WTC11 (cell line): ENCODE results near the gene SLC30A5. TPM values are rescaled to one million over a fixed set of nuclear protein-coding genes. Genes with fewer than 3 reads are reported as not detected.

ENCODE experiments used
- ATAC-seq: fragments of 200-7000 bp; cut with Tn5 transposase; 2 replicates; pipeline ENCODE4 v1.10.0; 2021; ENCODE audit warnings: mild to moderate bottlenecking, moderate library complexity
- CTCF ChIA-PET: fragments of 300-600 bp; sonication (Branson Sonifier 250); formaldehyde crosslinking; loops from one replicate; lab custom pipeline; 2021; ENCODE audit warnings: antibody characterized with exemption; lab: Charles Lee
- POLR2A ChIA-PET: fragments of 350-600 bp; sonication (Branson Sonifier 250); formaldehyde crosslinking; loops from one replicate; lab custom pipeline; 2021; ENCODE audit warnings: antibody characterized with exemption; lab: Charles Lee
- DNase-seq: peaks from one replicate; pipeline ENCODE4 v3.0.0; 2021; ENCODE audit warnings: low spot score
- H3K27ac Mint-ChIP-seq: 2 replicates; pipeline ENCODE4 v1.8.0; 2021; ENCODE audit warnings: mixed read lengths
- H3K27me3 Mint-ChIP-seq: 2 replicates; pipeline ENCODE4 v1.8.0; 2021; ENCODE audit warnings: low read depth, mild to moderate bottlenecking, moderate library complexity, mixed read lengths
- H3K36me3 Mint-ChIP-seq: 2 replicates; pipeline ENCODE4 v1.8.0; 2021; ENCODE audit warnings: mixed read lengths
- H3K4me1 Mint-ChIP-seq: 2 replicates; pipeline ENCODE4 v1.8.0; 2022; ENCODE audit warnings: mixed read lengths
- H3K4me3 Mint-ChIP-seq: 2 replicates; pipeline ENCODE4 v1.8.0; 2021; ENCODE audit warnings: mild to moderate bottlenecking, moderate library complexity, mixed read lengths
- H3K9me3 Mint-ChIP-seq: 2 replicates; pipeline ENCODE4 v1.8.0; 2021; ENCODE audit warnings: mixed read lengths
- E2F5 ChIP-seq: sonication (generic); formaldehyde crosslinking; IDR thresholded peaks from 2 replicates; pipeline ENCODE4 v1.8.1; 2022; ENCODE audit warnings: mild to moderate bottlenecking, moderate library complexity, missing genetic modification reagents
- ELF4 ChIP-seq: sonication (generic); formaldehyde crosslinking; IDR thresholded peaks from 2 replicates; pipeline ENCODE4 v1.8.1; 2022; ENCODE audit warnings: low read depth, mild to moderate bottlenecking, moderate library complexity, missing genetic modification reagents
- FOXJ3 ChIP-seq: sonication (generic); formaldehyde crosslinking; IDR thresholded peaks from 2 replicates; pipeline ENCODE4 v1.9.0; 2021; ENCODE audit warnings: missing genetic modification reagents, mild to moderate bottlenecking, borderline replicate concordance
- FOXP1 ChIP-seq: sonication (generic); formaldehyde crosslinking; IDR thresholded peaks from 2 replicates; pipeline ENCODE4 v1.8.0; 2022; ENCODE audit warnings: missing genetic modification reagents, mild to moderate bottlenecking, moderate library complexity, borderline replicate concordance
- FOXP4 ChIP-seq: sonication (generic); formaldehyde crosslinking; IDR thresholded peaks from 2 replicates; pipeline ENCODE4 v1.8.0; 2022; ENCODE audit warnings: mild to moderate bottlenecking, missing genetic modification reagents
- GRHL2 ChIP-seq: fragments of 250-450 bp; sonication (Bioruptor Pico); IDR thresholded peaks from 2 replicates; pipeline ENCODE4 v1.8.0; 2022; ENCODE audit warnings: mild to moderate bottlenecking, moderate library complexity; ENCODE audit not compliant: insufficient replicate concordance, severe bottlenecking
- GTF2I ChIP-seq: fragments of 250-450 bp; sonication (Bioruptor Pico); conservative IDR thresholded peaks from 2 replicates; pipeline ENCODE4 v1.4.0; 2021; ENCODE audit warnings: mild to moderate bottlenecking
- HMGA2 ChIP-seq: fragments of 250-450 bp; sonication (Bioruptor Pico); IDR thresholded peaks from 2 replicates; pipeline ENCODE4 v1.4.0; 2021; ENCODE audit warnings: mild to moderate bottlenecking, moderate library complexity
- JAZF1 ChIP-seq: fragments of 250-450 bp; sonication (Bioruptor Pico); IDR thresholded peaks from 2 replicates; pipeline ENCODE4 v1.9.0; 2021; ENCODE audit warnings: moderate library complexity, mild to moderate bottlenecking, inconsistent platforms
- KAT7 ChIP-seq: sonication (generic); formaldehyde crosslinking; IDR thresholded peaks from 2 replicates; pipeline ENCODE4 v1.8.1; 2023; ENCODE audit warnings: missing genetic modification reagents, mild to moderate bottlenecking, borderline replicate concordance
- MAX ChIP-seq: sonication (generic); formaldehyde crosslinking; IDR thresholded peaks from 2 replicates; pipeline ENCODE4 v1.8.0; 2022; ENCODE audit warnings: mild to moderate bottlenecking, missing genetic modification reagents
- NFE2L1 ChIP-seq: sonication (generic); formaldehyde crosslinking; IDR thresholded peaks from 2 replicates; pipeline ENCODE4 v1.8.1; 2023; ENCODE audit warnings: missing genetic modification reagents
- NR3C1 ChIP-seq: sonication (generic); formaldehyde crosslinking; conservative IDR thresholded peaks from 2 replicates; pipeline ENCODE4 v1.8.1; 2023; ENCODE audit warnings: low read depth, mild to moderate bottlenecking, missing genetic modification reagents
- PRRX2 ChIP-seq: fragments of 250-450 bp; sonication (Bioruptor Pico); IDR thresholded peaks from 2 replicates; pipeline ENCODE4 v1.8.0; 2021; ENCODE audit warnings: mild to moderate bottlenecking
- RORB ChIP-seq: fragments of 250-450 bp; sonication (Bioruptor Pico); IDR thresholded peaks from 2 replicates; pipeline ENCODE4 v1.9.0; 2021; ENCODE audit warnings: mild to moderate bottlenecking
- SMAD4 ChIP-seq: sonication (generic); formaldehyde crosslinking; IDR thresholded peaks from 2 replicates; pipeline ENCODE4 v1.8.0; 2022; ENCODE audit warnings: mild to moderate bottlenecking, missing genetic modification reagents
- ZBTB21 ChIP-seq: sonication (generic); formaldehyde crosslinking; IDR thresholded peaks from 2 replicates; pipeline ENCODE4 v1.8.1; 2023; ENCODE audit warnings: mild to moderate bottlenecking, missing genetic modification reagents, borderline replicate concordance
- ZNF232 ChIP-seq: sonication (generic); formaldehyde crosslinking; IDR thresholded peaks from 2 replicates; pipeline ENCODE4 v1.8.0; 2022; ENCODE audit warnings: mild to moderate bottlenecking, missing genetic modification reagents
- ZNF263 ChIP-seq: sonication (generic); formaldehyde crosslinking; IDR thresholded peaks from 2 replicates; pipeline ENCODE4 v1.8.1; 2022; ENCODE audit warnings: low read depth, mild to moderate bottlenecking, moderate library complexity, missing genetic modification reagents
- ZNF416 ChIP-seq: fragments of 250-450 bp; sonication (Bioruptor Pico); IDR thresholded peaks from 2 replicates; pipeline ENCODE4 v1.9.0; 2021; ENCODE audit warnings: mild to moderate bottlenecking, inconsistent platforms
- ZNF671 ChIP-seq: fragments of 250-450 bp; sonication (Bioruptor Pico); IDR thresholded peaks from 2 replicates; pipeline ENCODE4 v1.8.0; 2021; ENCODE audit warnings: mild to moderate bottlenecking
- total RNA-seq: library from RNA; stranded (reverse); gene quantifications from 3 replicates; pipeline ENCODE4 v1.2.3, GENCODE V29; 2021
- TF ChIP-seq, protein P1 (sequence below): sonication (generic); formaldehyde crosslinking; IDR thresholded peaks from 2 replicates; pipeline ENCODE4 v1.8.1; 2022; ENCODE audit warnings: mild to moderate bottlenecking, missing genetic modification reagents, moderate library complexity, borderline replicate concordance
- TF ChIP-seq, protein P2 (sequence below): fragments of 250-450 bp; sonication (Bioruptor Pico); IDR thresholded peaks from 2 replicates; pipeline ENCODE4 v1.9.0; 2021; ENCODE audit warnings: mild to moderate bottlenecking, borderline replicate concordance
- TF ChIP-seq, protein P3 (sequence below): sonication (generic); formaldehyde crosslinking; IDR thresholded peaks from 2 replicates; pipeline ENCODE4 v1.8.0; 2023; ENCODE audit warnings: mild to moderate bottlenecking, missing genetic modification reagents

Gene SLC30A5
- total RNA-seq, 1 experiment from 2014 or later = 34.1 TPM

DNA sequence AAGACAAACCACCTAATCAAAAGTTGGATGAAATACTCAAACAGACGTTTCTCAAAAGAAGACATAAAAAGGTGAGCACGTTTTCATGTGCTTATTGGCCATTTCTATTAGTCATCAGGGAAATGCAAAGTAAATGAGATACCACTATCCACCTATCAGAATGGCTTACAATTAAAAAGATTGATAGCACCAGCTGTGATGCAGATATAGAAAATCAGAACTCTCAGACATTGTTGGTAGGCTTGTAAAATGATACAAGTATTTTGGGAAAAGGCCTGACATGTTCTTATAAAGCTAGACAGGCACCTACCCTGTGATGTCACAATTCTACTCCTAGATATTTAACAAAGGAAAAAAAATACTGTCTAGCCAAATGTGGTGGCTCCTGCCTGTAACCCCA, 44.0 kb upstream of the SLC30A5 start:
- H3K4me1 Mint-ChIP-seq = no peaks in the 10 kb centered on the region
- no peak for TF ChIP-seq ZNF263 (CRISPR knock-in tag)
- no peak for TF ChIP-seq PRRX2
- no peak for TF ChIP-seq ZNF671
- no peak for TF ChIP-seq GTF2I (CRISPR knock-in tag)
- TF ChIP-seq E2F5 (CRISPR knock-in tag) = no peak
- TF ChIP-seq FOXJ3 = no peak
- TF ChIP-seq HMGA2 (CRISPR knock-in tag) = no peak
- TF ChIP-seq GRHL2 (CRISPR knock-in tag) = no peak
- no peak for TF ChIP-seq SMAD4
- TF ChIP-seq, protein P1, sequence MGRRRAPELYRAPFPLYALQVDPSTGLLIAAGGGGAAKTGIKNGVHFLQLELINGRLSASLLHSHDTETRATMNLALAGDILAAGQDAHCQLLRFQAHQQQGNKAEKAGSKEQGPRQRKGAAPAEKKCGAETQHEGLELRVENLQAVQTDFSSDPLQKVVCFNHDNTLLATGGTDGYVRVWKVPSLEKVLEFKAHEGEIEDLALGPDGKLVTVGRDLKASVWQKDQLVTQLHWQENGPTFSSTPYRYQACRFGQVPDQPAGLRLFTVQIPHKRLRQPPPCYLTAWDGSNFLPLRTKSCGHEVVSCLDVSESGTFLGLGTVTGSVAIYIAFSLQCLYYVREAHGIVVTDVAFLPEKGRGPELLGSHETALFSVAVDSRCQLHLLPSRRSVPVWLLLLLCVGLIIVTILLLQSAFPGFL (CRISPR knock-in tag) = no peak
- no peak for TF ChIP-seq RORB (CRISPR knock-in tag)
- H3K36me3 Mint-ChIP-seq = no peaks in the 10 kb centered on the region
- ATAC-seq (no peak), DNase-seq (no peak)
- H3K27ac Mint-ChIP-seq = no peak overlapping the region
- POLR2A ChIA-PET = no interaction called here
- H3K4me3 Mint-ChIP-seq = no peak overlapping the region
- H3K27me3 Mint-ChIP-seq = no peaks in the 10 kb centered on the region
- CTCF ChIA-PET = interaction anchor here (1.3 to 1.8 kb wide), 2 partner anchors 26 to 44 kb away, joined by 4 to 6 read pairs; partner anchors contain the start of gene SLC30A5
- no peaks in the 10 kb centered on the region for H3K9me3 Mint-ChIP-seq

DNA sequence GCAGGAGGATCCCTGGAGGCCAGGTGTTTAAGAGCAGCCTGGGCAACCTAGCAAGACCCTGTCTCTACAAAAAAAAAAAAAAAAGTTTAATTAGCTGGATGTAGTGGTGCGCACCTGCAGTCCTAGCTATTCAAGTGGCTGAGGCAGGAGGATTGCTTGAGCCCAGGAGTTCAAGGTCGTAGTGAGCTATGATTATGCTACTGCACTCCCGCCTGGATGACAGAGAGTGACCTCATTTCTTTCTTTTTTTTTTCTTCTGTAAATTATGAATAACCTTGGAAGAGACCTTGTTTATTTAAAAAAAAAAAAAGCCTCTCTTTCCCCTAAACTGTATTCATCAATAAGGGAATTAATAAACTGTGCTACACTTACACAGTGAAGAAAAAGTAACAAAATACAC, 43.6 kb upstream of the SLC30A5 start:
- ChIA-PET POLR2A (no interaction called here), CTCF (no interaction called here)
- ATAC-seq = no peak
- Mint-ChIP-seq H3K27me3 (no peaks in the 10 kb centered on the region), H3K27ac (no peak overlapping the region), H3K36me3 (no peaks in the 10 kb centered on the region), H3K4me3 (no peak overlapping the region), H3K9me3 (no peaks in the 10 kb centered on the region), H3K4me1 (no peaks in the 10 kb centered on the region)
- no peak for DNase-seq
- no peak for TF ChIP-seq GTF2I (CRISPR knock-in tag)
- TF ChIP-seq NFE2L1 (CRISPR knock-in tag) = no peak
- no peak for TF ChIP-seq KAT7
- TF ChIP-seq, protein P2, sequence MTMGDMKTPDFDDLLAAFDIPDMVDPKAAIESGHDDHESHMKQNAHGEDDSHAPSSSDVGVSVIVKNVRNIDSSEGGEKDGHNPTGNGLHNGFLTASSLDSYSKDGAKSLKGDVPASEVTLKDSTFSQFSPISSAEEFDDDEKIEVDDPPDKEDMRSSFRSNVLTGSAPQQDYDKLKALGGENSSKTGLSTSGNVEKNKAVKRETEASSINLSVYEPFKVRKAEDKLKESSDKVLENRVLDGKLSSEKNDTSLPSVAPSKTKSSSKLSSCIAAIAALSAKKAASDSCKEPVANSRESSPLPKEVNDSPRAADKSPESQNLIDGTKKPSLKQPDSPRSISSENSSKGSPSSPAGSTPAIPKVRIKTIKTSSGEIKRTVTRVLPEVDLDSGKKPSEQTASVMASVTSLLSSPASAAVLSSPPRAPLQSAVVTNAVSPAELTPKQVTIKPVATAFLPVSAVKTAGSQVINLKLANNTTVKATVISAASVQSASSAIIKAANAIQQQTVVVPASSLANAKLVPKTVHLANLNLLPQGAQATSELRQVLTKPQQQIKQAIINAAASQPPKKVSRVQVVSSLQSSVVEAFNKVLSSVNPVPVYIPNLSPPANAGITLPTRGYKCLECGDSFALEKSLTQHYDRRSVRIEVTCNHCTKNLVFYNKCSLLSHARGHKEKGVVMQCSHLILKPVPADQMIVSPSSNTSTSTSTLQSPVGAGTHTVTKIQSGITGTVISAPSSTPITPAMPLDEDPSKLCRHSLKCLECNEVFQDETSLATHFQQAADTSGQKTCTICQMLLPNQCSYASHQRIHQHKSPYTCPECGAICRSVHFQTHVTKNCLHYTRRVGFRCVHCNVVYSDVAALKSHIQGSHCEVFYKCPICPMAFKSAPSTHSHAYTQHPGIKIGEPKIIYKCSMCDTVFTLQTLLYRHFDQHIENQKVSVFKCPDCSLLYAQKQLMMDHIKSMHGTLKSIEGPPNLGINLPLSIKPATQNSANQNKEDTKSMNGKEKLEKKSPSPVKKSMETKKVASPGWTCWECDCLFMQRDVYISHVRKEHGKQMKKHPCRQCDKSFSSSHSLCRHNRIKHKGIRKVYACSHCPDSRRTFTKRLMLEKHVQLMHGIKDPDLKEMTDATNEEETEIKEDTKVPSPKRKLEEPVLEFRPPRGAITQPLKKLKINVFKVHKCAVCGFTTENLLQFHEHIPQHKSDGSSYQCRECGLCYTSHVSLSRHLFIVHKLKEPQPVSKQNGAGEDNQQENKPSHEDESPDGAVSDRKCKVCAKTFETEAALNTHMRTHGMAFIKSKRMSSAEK = no peak
- TF ChIP-seq NR3C1 (CRISPR knock-in tag) = no peak
- TF ChIP-seq, protein P3, sequence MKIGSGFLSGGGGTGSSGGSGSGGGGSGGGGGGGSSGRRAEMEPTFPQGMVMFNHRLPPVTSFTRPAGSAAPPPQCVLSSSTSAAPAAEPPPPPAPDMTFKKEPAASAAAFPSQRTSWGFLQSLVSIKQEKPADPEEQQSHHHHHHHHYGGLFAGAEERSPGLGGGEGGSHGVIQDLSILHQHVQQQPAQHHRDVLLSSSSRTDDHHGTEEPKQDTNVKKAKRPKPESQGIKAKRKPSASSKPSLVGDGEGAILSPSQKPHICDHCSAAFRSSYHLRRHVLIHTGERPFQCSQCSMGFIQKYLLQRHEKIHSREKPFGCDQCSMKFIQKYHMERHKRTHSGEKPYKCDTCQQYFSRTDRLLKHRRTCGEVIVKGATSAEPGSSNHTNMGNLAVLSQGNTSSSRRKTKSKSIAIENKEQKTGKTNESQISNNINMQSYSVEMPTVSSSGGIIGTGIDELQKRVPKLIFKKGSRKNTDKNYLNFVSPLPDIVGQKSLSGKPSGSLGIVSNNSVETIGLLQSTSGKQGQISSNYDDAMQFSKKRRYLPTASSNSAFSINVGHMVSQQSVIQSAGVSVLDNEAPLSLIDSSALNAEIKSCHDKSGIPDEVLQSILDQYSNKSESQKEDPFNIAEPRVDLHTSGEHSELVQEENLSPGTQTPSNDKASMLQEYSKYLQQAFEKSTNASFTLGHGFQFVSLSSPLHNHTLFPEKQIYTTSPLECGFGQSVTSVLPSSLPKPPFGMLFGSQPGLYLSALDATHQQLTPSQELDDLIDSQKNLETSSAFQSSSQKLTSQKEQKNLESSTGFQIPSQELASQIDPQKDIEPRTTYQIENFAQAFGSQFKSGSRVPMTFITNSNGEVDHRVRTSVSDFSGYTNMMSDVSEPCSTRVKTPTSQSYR = no peak
- TF ChIP-seq ELF4 (CRISPR knock-in tag) = no peak
- TF ChIP-seq ZNF416 (CRISPR knock-in tag) = no peak
- TF ChIP-seq MAX (CRISPR knock-in tag) = no peak
- no peak for TF ChIP-seq FOXJ3
- TF ChIP-seq ZNF232 (CRISPR knock-in tag) = no peak
- TF ChIP-seq JAZF1 (CRISPR knock-in tag) = no peak
- TF ChIP-seq FOXP4 (CRISPR knock-in tag) = no peak
- TF ChIP-seq ZBTB21 (CRISPR knock-in tag) = no peak
- TF ChIP-seq, protein P1 (CRISPR knock-in tag) = no peak
- no peak for TF ChIP-seq FOXP1
